Lower lobe of right lung (tissue), 2 donors: ENCODE data around the gene SIGLEC6. TPM values are rescaled to one million over a fixed set of nuclear protein-coding genes. Genes with fewer than 3 reads are reported as not detected.

Source experiments
- ATAC-seq, 2 donors: fragments of 200-7000 bp; cut with Tn5 transposase; one replicate each; pipeline ENCODE4 v1.9.1; 2020 to 2022; ENCODE audit warnings: mild to moderate bottlenecking in 2 of 2, moderate library complexity in 2 of 2
- DNase-seq: peaks from one replicate; pipeline ENCODE4 v3.0.0-alpha.2; 2020
- H3K27ac ChIP-seq: fragments of 200-600 bp; one replicate; pipeline ENCODE4 v1.8.0; 2022
- H3K27me3 ChIP-seq: fragments of 200-600 bp; one replicate; pipeline ENCODE4 v1.8.0; 2022; ENCODE audit warnings: low read depth
- H3K36me3 ChIP-seq: fragments of 200-600 bp; one replicate; pipeline ENCODE4 v1.8.0; 2022; ENCODE audit warnings: mild to moderate bottlenecking
- H3K4me1 ChIP-seq: fragments of 200-600 bp; one replicate; pipeline ENCODE4 v1.8.0; 2022
- H3K4me3 ChIP-seq: fragments of 200-600 bp; one replicate; pipeline ENCODE4 v1.8.0; 2022; ENCODE audit warnings: mild to moderate bottlenecking
- H3K9me3 ChIP-seq: fragments of 200-600 bp; one replicate; pipeline ENCODE4 v1.8.0; 2022
- CTCF ChIP-seq: fragments of 200-600 bp; IDR thresholded peaks from one replicate; pipeline ENCODE4 v1.8.0; 2022; ENCODE audit warnings: antibody characterized with exemption, mild to moderate bottlenecking
- intact Hi-C: fragments of 100-400 bp; cut with DNase I; formaldehyde crosslinking; loops from one replicate; pipeline ENCODE4 v1.11.0; 2022
- total RNA-seq: library from RNA; stranded (reverse); fragmentation: NEBNext Ultra II Directional; extraction: Animal tissue kit (Norgen Biotek cat#: 25700); gene quantifications from one replicate; pipeline ENCODE4 v1.2.1, GENCODE V29; 2021
- donor health status: DM: no; HTN: yes; CAD: no; lungs with severe emphysema.

SIGLEC6 gene
- total RNA-seq, 1 donor from 2014 or later, result 6.5 TPM

GRCh38 chr19:51542699-51543098 lies 11.2 kb upstream of the SIGLEC6 start:
- Histone ChIP-seq H3K4me1 (no peaks in the 10 kb centered on the region), H3K27me3 (peaks cover 40% of the 10 kb centered on the region), H3K4me3 (no peak overlapping the region), H3K27ac (no peak overlapping the region), H3K9me3 (no peaks in the 10 kb centered on the region), H3K36me3 (no peaks in the 10 kb centered on the region)
- no peak for ATAC-seq
- intact Hi-C loops, result no loop called here
- DNase-seq, result no peak
- no peak for TF ChIP-seq CTCF

GRCh38 chr19:51541458-51542357 lies 10.2 kb upstream of the SIGLEC6 start:
- Histone ChIP-seq H3K4me1 (no peaks in the 10 kb centered on the region), H3K36me3 (no peaks in the 10 kb centered on the region), H3K4me3 (no peak overlapping the region), H3K27ac (no peak overlapping the region), H3K27me3 (peaks cover 39% of the 10 kb centered on the region), H3K9me3 (no peaks in the 10 kb centered on the region)
- intact Hi-C loops, result no loop called here
- DNase-seq (no peak), ATAC-seq (no peak)
- TF ChIP-seq CTCF, result no peak

GRCh38 chr19:51539821-51540366 lies 8.4 kb upstream of the SIGLEC6 start:
- ATAC-seq (no peak), DNase-seq (no peak)
- intact Hi-C loops, result no loop called here
- Histone ChIP-seq H3K27ac (no peak overlapping the region), H3K36me3 (no peaks in the 10 kb centered on the region), H3K4me3 (no peak overlapping the region), H3K4me1 (no peaks in the 10 kb centered on the region), H3K9me3 (no peaks in the 10 kb centered on the region), H3K27me3 (peaks cover 34% of the 10 kb centered on the region)
- no peak for TF ChIP-seq CTCF

GRCh38 chr19:51535535-51535934 lies 4.1 kb upstream of the SIGLEC6 start:
- ATAC-seq, result no peak
- Histone ChIP-seq H3K27ac (no peak overlapping the region), H3K4me3 (no peak overlapping the region), H3K36me3 (no peaks in the 10 kb centered on the region), H3K27me3 (peaks cover 21% of the 10 kb centered on the region), H3K4me1 (no peaks in the 10 kb centered on the region), H3K9me3 (no peaks in the 10 kb centered on the region)
- TF ChIP-seq CTCF, result no peak
- no peak for DNase-seq
- intact Hi-C loops, result no loop called here

GRCh38 chr19:51530616-51531015 lies 854 bp downstream of the SIGLEC6 start:
- ATAC-seq, result peak in 1 of 2 donors; percentile 12
- no peak overlapping the region for H3K27ac ChIP-seq
- intact Hi-C loops, result no loop called here
- no peak for TF ChIP-seq CTCF
- no peaks in the 10 kb centered on the region for H3K27me3 ChIP-seq
- DNase-seq, result no peak
- no peaks in the 10 kb centered on the region for H3K36me3 ChIP-seq
- H3K4me1 ChIP-seq, result no peaks in the 10 kb centered on the region
- no peaks in the 10 kb centered on the region for H3K9me3 ChIP-seq
- H3K4me3 ChIP-seq, result no peak overlapping the region
